Parathyroid adenoma (tissue), 2 donors: ENCODE data around the gene MRPS35.

Source experiments
- H2AFZ ChIP-seq: fragments of 300-600 bp; sonication (generic); one replicate; pipeline ENCODE4 v1.7.0; 2017; ENCODE audit warnings: antibody characterized with exemption, mild to moderate bottlenecking
- H3K27ac ChIP-seq: fragments of 300-600 bp; sonication (generic); one replicate; pipeline ENCODE4 v1.7.0; 2017
- H3K27me3 ChIP-seq: fragments of 300-600 bp; sonication (generic); one replicate; pipeline ENCODE4 v1.7.0; 2017; ENCODE audit warnings: low read length; ENCODE audit not compliant: control insufficient read depth, insufficient read depth
- H3K36me3 ChIP-seq: fragments of 300-600 bp; sonication (generic); one replicate; pipeline ENCODE4 v1.7.0; 2017; ENCODE audit warnings: low read length; ENCODE audit not compliant: control insufficient read depth, insufficient read depth
- H3K4me1 ChIP-seq: fragments of 300-600 bp; sonication (generic); one replicate; pipeline ENCODE4 v1.7.0; 2017; ENCODE audit warnings: control low read depth
- H3K4me2 ChIP-seq: fragments of 300-600 bp; sonication (generic); one replicate; pipeline ENCODE4 v1.7.0; 2017; ENCODE audit warnings: low read length
- H3K4me3 ChIP-seq: fragments of 300-600 bp; sonication (generic); one replicate; pipeline ENCODE4 v1.7.0; 2017; ENCODE audit warnings: low read depth, low read length
- H3K79me2 ChIP-seq: fragments of 300-600 bp; sonication (generic); one replicate; pipeline ENCODE4 v1.7.0; 2017; ENCODE audit warnings: control low read depth
- H3K9ac ChIP-seq: fragments of 300-600 bp; sonication (generic); one replicate; pipeline ENCODE4 v1.7.0; 2017; ENCODE audit warnings: mild to moderate bottlenecking
- H3K9me3 ChIP-seq: fragments of 300-600 bp; sonication (generic); one replicate; pipeline ENCODE4 v1.7.0; 2017; ENCODE audit warnings: low read length; ENCODE audit not compliant: control insufficient read depth
- TF ChIP-seq, protein P1 (sequence below): fragments of 300-600 bp; sonication (generic); IDR thresholded peaks from one replicate; pipeline ENCODE4 v1.7.0; 2017; ENCODE audit warnings: antibody characterized with exemption, mild to moderate bottlenecking
- donor health status: primary hyperparathyroidism.

Gene MRPS35

GRCh38 chr12:27785882-27786570 lies 75.4 kb downstream of the MRPS35 start:
- H3K4me1 ChIP-seq, result peaks cover 13% of the 10 kb centered on the region
- no peaks in the 10 kb centered on the region for H3K36me3 ChIP-seq
- no peak overlapping the region for H2AFZ ChIP-seq
- TF ChIP-seq, protein P1, sequence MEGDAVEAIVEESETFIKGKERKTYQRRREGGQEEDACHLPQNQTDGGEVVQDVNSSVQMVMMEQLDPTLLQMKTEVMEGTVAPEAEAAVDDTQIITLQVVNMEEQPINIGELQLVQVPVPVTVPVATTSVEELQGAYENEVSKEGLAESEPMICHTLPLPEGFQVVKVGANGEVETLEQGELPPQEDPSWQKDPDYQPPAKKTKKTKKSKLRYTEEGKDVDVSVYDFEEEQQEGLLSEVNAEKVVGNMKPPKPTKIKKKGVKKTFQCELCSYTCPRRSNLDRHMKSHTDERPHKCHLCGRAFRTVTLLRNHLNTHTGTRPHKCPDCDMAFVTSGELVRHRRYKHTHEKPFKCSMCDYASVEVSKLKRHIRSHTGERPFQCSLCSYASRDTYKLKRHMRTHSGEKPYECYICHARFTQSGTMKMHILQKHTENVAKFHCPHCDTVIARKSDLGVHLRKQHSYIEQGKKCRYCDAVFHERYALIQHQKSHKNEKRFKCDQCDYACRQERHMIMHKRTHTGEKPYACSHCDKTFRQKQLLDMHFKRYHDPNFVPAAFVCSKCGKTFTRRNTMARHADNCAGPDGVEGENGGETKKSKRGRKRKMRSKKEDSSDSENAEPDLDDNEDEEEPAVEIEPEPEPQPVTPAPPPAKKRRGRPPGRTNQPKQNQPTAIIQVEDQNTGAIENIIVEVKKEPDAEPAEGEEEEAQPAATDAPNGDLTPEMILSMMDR, result no peak
- H3K9ac ChIP-seq, result no peak overlapping the region
- no peak overlapping the region for H3K4me2 ChIP-seq
- peaks cover 54% of the 10 kb centered on the region for H3K79me2 ChIP-seq
- no peak overlapping the region for H3K27ac ChIP-seq
- no peaks in the 10 kb centered on the region for H3K27me3 ChIP-seq
- H3K4me3 ChIP-seq, result no peak overlapping the region
- H3K9me3 ChIP-seq, result no peaks in the 10 kb centered on the region

DNA sequence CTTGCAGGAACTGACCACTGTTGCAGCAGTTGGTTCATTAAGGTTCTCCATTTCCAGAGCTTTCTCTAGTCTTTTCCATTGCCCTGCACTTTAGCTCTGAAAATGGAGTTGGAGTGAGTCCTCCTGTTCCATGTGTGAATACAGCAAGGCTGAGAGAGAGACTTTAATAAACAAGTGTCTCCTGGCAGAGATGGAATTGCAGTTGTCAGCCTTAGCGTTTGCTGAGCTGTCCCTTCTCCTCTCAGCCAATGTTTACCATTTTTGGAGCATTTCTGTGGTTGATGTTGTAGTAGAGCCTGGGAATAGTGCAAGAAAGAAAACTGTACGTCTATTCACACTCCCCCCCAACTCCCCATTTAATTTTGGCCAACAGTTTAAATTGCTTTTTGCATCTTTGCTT lies 76.9 kb downstream of the MRPS35 start:
- H3K9ac ChIP-seq, result no peak overlapping the region
- H3K4me1 ChIP-seq, result peaks cover under 1% of the 10 kb centered on the region
- H3K27ac ChIP-seq, result no peak overlapping the region
- H3K9me3 ChIP-seq, result no peaks in the 10 kb centered on the region
- peaks cover 61% of the 10 kb centered on the region for H3K79me2 ChIP-seq
- H2AFZ ChIP-seq, result no peak overlapping the region
- no peak overlapping the region for H3K4me2 ChIP-seq
- TF ChIP-seq, protein P1, result no peak
- H3K4me3 ChIP-seq, result no peak overlapping the region
- no peaks in the 10 kb centered on the region for H3K27me3 ChIP-seq
- H3K36me3 ChIP-seq, result no peaks in the 10 kb centered on the region

- no peaks in the 10 kb centered on the region for H3K4me1 ChIP-seq
- H3K4me3 ChIP-seq, result no peak overlapping the region
- H3K79me2 ChIP-seq, result peaks cover 53% of the 10 kb centered on the region
- no peak overlapping the region for H3K9ac ChIP-seq
- H3K4me2 ChIP-seq, result no peak overlapping the region
- no peaks in the 10 kb centered on the region for H3K27me3 ChIP-seq
- TF ChIP-seq, protein P1, result no peak
- H3K36me3 ChIP-seq, result no peaks in the 10 kb centered on the region
- no peak overlapping the region for H3K27ac ChIP-seq
- no peaks in the 10 kb centered on the region for H3K9me3 ChIP-seq
- no peak overlapping the region for H2AFZ ChIP-seq
Measured at GRCh38 chr12:27790179-27790578, 79.5 kb downstream of the MRPS35 start.

DNA sequence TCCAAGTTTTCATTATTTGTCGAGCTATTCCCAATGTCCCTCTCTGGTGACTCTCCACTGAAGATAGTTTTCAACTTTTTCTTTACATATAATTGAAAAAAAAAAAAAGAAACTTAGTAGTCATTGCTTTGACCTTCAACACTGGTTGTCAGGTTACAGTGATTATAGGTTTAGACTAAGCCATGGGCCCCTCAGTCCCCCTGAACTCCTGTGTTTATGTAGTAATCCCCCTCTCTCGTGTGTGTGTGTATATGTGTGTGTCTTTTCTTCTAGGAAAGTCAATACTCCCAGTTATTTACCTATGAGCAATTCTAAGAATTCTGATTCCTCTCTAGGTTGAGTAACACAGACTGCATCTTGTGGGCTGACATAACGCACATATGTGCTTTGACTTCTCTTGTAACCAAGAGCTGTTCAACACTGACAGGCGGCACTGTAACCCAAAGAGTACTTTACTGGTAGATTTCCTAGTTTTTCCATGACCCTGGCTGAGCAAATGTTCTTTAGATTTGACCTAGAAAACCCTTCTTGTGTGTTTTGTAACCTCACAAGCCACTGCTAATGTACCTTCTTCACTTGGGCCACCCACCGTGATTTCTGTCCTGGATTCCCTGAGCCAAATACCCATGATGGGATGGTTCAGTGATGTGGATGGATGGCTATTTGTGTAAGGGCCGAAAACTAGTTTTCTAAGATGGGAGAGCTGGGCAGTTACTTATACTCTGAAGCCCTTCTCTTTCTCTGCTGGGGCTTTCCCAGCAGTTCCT lies 84.4 kb downstream of the MRPS35 start:
- H3K27me3 ChIP-seq, result no peaks in the 10 kb centered on the region
- no peak overlapping the region for H3K4me3 ChIP-seq
- H3K9me3 ChIP-seq, result no peaks in the 10 kb centered on the region
- H3K9ac ChIP-seq, result no peak overlapping the region
- H3K4me2 ChIP-seq, result no peak overlapping the region
- TF ChIP-seq, protein P1, result no peak
- H3K36me3 ChIP-seq, result no peaks in the 10 kb centered on the region
- no peaks in the 10 kb centered on the region for H3K4me1 ChIP-seq
- no peak overlapping the region for H3K27ac ChIP-seq
- H2AFZ ChIP-seq, result no peak overlapping the region
- H3K79me2 ChIP-seq, result peaks cover 15% of the 10 kb centered on the region
